ENCODE data around the gene HES5. TPM values are rescaled to one million over a fixed set of nuclear protein-coding genes. Genes with fewer than 3 reads are reported as not detected.

HES5 gene
- polyA plus RNA-seq, 3 donors from 2014 or later = not detected

GRCh38 chr1:2527556-2527860, 2.6 kb downstream of the HES5 start:
- peaks cover 0 to 3% (median 0%) of the 10 kb centered on the region in 3 donors for H3K36me3 Mint-ChIP-seq
- H3K9me3 Mint-ChIP-seq = no peaks in the 10 kb centered on the region
- peaks cover 40 to 44% of the 10 kb centered on the region in 2 donors for H3K4me1 Mint-ChIP-seq
- DNase-seq = no peak
- H3K27ac Mint-ChIP-seq = no peak overlapping the region
- H3K27me3 Mint-ChIP-seq (ENCODE audit: low read depth in 3 of 3) = peaks cover 2 to 5% (median 4%) of the 10 kb centered on the region in 3 donors
- H3K4me3 Mint-ChIP-seq = peak overlapping the region in 1 of 5 donors; percentile 54

- H3K4me3 Mint-ChIP-seq = peak overlapping the region; percentile 6 to 96 (median 54)
- peaks cover 0 to 6% (median 0%) of the 10 kb centered on the region in 3 donors for H3K36me3 Mint-ChIP-seq
- peaks cover 44 to 45% of the 10 kb centered on the region in 2 donors for H3K4me1 Mint-ChIP-seq
- peaks cover 2 to 5% (median 4%) of the 10 kb centered on the region in 3 donors for H3K27me3 Mint-ChIP-seq (ENCODE audit: low read depth in 3 of 3)
- H3K27ac Mint-ChIP-seq = peak overlapping the region in 3 of 6 donors; percentile 37 to 83 (median 76)
- H3K9me3 Mint-ChIP-seq = no peaks in the 10 kb centered on the region
- DNase-seq = no peak
Measured at GRCh38 chr1:2526824-2527555, 3.1 kb downstream of the HES5 start.

GRCh38 chr1:2525920-2526823, 3.9 kb downstream of the HES5 start, which contains the start of gene PANK4:
Gene PANK4 (minus strand): TSS chr1:2526596. CDS start chr1:2526587, 9 bp downstream.
- H3K4me3 Mint-ChIP-seq = peak within 1 kb of the TSS; percentile 92 to 99 (median 96)
- peaks cover 0 to 6% (median under 1%) of the 10 kb centered on the region in 3 donors for H3K36me3 Mint-ChIP-seq
- peaks cover under 1 to 5% (median 4%) of the 10 kb centered on the region in 3 donors for H3K27me3 Mint-ChIP-seq (ENCODE audit: low read depth in 3 of 3)
- H3K27ac Mint-ChIP-seq = peak within 1 kb of the TSS; percentile 83 to 98 (median 96)
- peak; percentile 86 to 88 (median 87) for DNase-seq
- peaks cover 44 to 45% of the 10 kb centered on the region in 2 donors for H3K4me1 Mint-ChIP-seq
- H3K9me3 Mint-ChIP-seq = no peaks in the 10 kb centered on the region

DNA sequence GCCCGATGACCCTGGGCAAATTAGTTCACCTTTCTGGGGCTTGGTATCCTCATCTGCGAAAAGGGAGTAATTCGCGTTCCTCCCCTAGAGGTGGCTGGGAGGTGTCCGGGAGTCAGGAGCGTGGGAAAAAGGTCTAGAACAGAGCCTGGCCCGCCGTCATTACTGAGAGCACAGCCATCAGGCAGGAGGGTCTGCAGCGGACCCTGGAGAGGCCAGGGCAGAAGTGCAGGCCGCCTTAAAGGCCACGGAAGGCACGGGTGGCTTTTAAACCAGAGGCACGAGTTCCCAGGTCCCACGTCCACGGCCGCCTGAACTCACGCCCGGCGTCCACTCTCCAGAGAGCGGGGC, 4.5 kb downstream of the HES5 start:
- Mint-ChIP-seq H3K27ac (peak overlapping the region in 3 of 6 donors; percentile 74 to 83 (median 79)), H3K4me1 (peaks cover 44 to 45% of the 10 kb centered on the region in 2 donors), H3K4me3 (peak overlapping the region; percentile 92 to 99 (median 96)), H3K27me3 (ENCODE audit: low read depth in 3 of 3) (peaks cover 2 to 5% (median 4%) of the 10 kb centered on the region in 3 donors), H3K36me3 (peaks cover 3 to 9% (median 7%) of the 10 kb centered on the region in 3 donors), H3K9me3 (no peaks in the 10 kb centered on the region)
- no peak for DNase-seq

DNA sequence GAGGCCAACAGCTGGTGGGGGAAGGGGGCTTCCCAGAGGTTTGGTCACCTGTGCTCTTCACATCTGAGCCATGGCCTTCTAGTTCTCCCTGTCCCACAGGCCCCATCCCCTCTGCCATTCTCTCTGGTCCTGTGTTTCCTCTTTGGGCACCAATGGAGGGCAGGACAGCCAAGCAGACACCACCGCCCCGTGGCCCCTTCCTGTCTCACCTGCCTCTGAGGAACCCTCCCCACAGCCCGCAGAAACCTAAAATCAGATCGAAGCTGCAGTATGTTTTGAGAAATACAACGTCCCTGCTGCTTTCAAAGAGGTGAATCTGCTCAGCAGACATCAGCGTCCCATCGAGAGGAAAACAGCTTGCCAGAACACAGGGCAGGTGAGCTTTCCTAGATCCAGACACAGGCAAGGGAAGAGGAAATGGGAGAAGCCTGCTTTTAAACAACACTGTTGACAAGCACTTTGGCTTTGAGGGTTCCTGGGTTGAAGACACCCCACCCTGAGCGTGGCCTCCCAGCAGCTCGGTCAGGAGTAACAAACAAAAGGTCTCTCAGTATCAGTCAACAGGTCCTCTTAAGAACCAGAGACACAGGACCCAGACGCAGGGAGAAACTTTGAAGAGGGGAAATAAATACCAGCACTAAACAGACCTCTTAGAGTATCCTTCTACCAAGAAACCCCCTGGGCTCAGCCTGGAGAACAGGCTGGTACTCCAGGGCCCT, 6.0 kb downstream of the HES5 start:
- no peak for DNase-seq
- peak overlapping the region; percentile 51 to 87 (median 82) for H3K27ac Mint-ChIP-seq
- no peaks in the 10 kb centered on the region for H3K9me3 Mint-ChIP-seq
- peaks cover 3 to 9% (median 7%) of the 10 kb centered on the region in 3 donors for H3K36me3 Mint-ChIP-seq
- H3K4me1 Mint-ChIP-seq = peaks cover 43 to 44% of the 10 kb centered on the region in 2 donors
- peak overlapping the region; percentile 72 to 97 (median 95) for H3K4me3 Mint-ChIP-seq
- H3K27me3 Mint-ChIP-seq (ENCODE audit: low read depth in 3 of 3) = peaks cover 2 to 6% (median 4%) of the 10 kb centered on the region in 3 donors

- Mint-ChIP-seq H3K4me3 (peak overlapping the region in 3 of 5 donors; percentile 45 to 92 (median 55)), H3K4me1 (peaks cover 39 to 40% of the 10 kb centered on the region in 2 donors), H3K27ac (peak overlapping the region in 1 of 6 donors; percentile 74), H3K9me3 (no peaks in the 10 kb centered on the region), H3K27me3 (ENCODE audit: low read depth in 3 of 3) (peaks cover 2 to 6% (median 4%) of the 10 kb centered on the region in 3 donors), H3K36me3 (peaks cover 3 to 9% (median 7%) of the 10 kb centered on the region in 3 donors)
- DNase-seq = no peak
Measured at GRCh38 chr1:2523191-2523890, 6.7 kb downstream of the HES5 start.

DNA sequence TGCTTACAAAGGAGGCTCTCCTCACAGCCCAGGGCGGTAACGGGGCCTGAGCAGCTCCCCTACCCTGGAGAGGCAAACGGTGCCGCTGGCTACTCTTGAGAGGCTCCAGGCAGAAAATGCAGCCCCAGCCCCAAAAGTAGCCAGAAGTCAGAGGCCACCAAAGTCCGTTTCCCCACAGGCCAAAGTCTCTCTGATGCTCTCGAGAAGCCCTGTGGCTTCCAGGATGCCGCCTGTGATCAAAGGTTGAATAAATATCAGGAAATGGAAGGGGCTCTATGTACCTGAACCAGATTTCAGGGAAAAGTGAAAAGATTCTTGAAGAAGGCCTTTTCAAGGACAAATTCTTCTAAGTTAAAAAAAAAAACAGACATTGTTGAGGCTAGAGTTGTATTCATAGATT, 7.8 kb downstream of the HES5 start:
- Mint-ChIP-seq H3K27me3 (ENCODE audit: low read depth in 3 of 3) (peaks cover 2 to 6% (median 4%) of the 10 kb centered on the region in 3 donors), H3K4me1 (peaks cover 37 to 40% of the 10 kb centered on the region in 2 donors), H3K36me3 (peaks cover 3 to 10% (median 9%) of the 10 kb centered on the region in 3 donors), H3K27ac (peak overlapping the region in 1 of 6 donors; percentile 13), H3K9me3 (no peaks in the 10 kb centered on the region), H3K4me3 (no peak overlapping the region)
- no peak for DNase-seq

- Mint-ChIP-seq H3K27me3 (ENCODE audit: low read depth in 3 of 3) (peaks cover 1 to 4% (median 2%) of the 10 kb centered on the region in 3 donors), H3K4me3 (no peak overlapping the region), H3K27ac (no peak overlapping the region), H3K36me3 (peaks cover 3 to 10% (median 9%) of the 10 kb centered on the region in 3 donors), H3K9me3 (no peaks in the 10 kb centered on the region), H3K4me1 (peaks cover 30 to 35% of the 10 kb centered on the region in 2 donors)
- no peak for DNase-seq
Measured at GRCh38 chr1:2520806-2521205, 9.3 kb downstream of the HES5 start.

GRCh38 chr1:2520206-2520605, 9.9 kb downstream of the HES5 start:
- Mint-ChIP-seq H3K4me3 (no peak overlapping the region), H3K27me3 (ENCODE audit: low read depth in 3 of 3) (peaks cover 1 to 4% (median 2%) of the 10 kb centered on the region in 3 donors), H3K4me1 (peaks cover 26 to 32% of the 10 kb centered on the region in 2 donors), H3K9me3 (no peaks in the 10 kb centered on the region), H3K36me3 (peaks cover 3 to 10% (median 9%) of the 10 kb centered on the region in 3 donors), H3K27ac (no peak overlapping the region)
- no peak for DNase-seq

DNA sequence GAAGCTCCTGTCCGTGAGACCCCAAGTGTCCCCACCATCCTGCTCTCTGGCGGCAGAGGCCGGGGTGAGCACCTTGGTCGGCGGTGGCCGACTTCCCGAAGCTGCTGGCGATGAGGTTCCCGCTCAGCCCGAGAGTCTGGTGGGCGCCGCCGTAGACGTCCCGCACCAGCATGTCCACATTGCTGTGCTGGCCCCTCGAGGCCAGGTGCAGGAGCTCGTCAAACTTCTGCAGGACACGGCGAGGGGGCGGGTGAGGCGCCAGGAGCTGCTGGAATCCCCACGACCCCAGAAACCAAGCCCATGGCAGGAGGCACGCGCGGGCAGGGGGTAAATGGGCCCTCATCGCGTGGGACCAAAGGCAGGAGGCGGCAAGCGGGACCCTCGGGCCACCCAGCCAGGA, 10.3 kb downstream of the HES5 start:
- Mint-ChIP-seq H3K27me3 (ENCODE audit: low read depth in 3 of 3) (peaks cover under 1 to 2% (median 1%) of the 10 kb centered on the region in 3 donors), H3K4me1 (peaks cover 22 to 27% of the 10 kb centered on the region in 2 donors), H3K27ac (no peak overlapping the region), H3K36me3 (peaks cover 3 to 10% (median 9%) of the 10 kb centered on the region in 3 donors), H3K4me3 (no peak overlapping the region), H3K9me3 (no peaks in the 10 kb centered on the region)
- no peak for DNase-seq

DNA sequence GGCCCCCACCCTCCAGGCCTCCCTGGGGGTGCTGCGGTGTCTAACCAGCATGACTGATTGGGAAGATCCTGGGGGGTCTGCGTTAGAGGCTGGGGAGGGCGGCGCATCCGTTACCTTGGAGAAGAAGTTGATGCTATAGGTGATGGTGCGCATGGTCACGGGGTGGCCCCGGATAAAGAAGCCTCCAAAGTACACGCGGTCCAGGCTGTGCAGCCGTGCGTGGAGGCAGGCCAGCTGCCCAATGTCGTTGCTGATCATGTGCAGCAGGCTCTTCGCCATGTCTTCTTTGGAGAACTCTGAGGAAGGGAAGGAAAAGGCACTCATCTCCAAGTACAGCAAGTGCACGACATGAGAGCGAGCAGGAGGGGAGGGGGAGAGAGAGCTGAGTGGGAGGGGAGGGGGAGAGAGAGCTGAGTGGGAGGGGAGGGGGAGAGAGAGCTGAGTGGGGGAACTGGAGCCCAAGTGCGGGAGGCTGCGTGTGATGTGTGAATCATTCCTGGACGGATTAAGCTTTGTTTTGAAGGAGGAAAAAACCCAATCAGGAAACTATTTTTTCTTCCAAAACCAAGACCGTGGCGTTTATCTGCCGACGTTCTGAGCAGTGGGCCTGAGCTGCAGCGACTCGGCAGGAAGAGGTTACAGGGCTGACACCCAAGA, 10.9 kb downstream of the HES5 start:
- Mint-ChIP-seq H3K27ac (no peak overlapping the region), H3K9me3 (no peaks in the 10 kb centered on the region)

DNA sequence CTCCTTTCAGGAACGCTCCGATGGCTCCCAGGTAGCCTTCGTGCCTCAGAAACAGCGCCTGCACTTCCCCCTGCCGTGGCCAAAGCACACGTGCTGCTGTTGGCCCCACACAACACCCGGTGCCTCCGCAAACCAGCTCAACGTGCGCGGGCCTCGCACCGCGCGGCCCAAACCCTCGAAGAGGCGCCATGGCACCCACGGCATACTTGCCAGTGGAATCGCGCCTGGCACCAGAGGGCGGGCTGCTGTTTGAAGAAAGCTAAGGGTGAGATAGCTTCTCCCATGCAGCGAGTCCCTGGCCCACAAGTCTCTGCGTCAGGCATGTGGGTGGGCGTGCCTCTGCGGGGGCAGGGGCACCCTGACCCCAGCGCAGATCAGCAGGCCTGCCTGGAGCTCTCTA, 11.5 kb downstream of the HES5 start:
- no peaks in the 10 kb centered on the region for H3K9me3 Mint-ChIP-seq
- H3K4me3 Mint-ChIP-seq = no peak overlapping the region
- DNase-seq = no peak
- peaks cover 10 to 15% of the 10 kb centered on the region in 2 donors for H3K4me1 Mint-ChIP-seq
- peaks cover 3 to 10% (median 9%) of the 10 kb centered on the region in 3 donors for H3K36me3 Mint-ChIP-seq
- H3K27me3 Mint-ChIP-seq (ENCODE audit: low read depth in 3 of 3) = peaks cover 0 to 2% (median 1%) of the 10 kb centered on the region in 3 donors
- no peak overlapping the region for H3K27ac Mint-ChIP-seq

More for the DNA sequence above, 10.9 kb downstream of the HES5 start:
- peaks cover 0 to 2% (median 1%) of the 10 kb centered on the region in 3 donors for H3K27me3 Mint-ChIP-seq (ENCODE audit: low read depth in 3 of 3)
- H3K36me3 Mint-ChIP-seq = peaks cover 3 to 10% (median 9%) of the 10 kb centered on the region in 3 donors
- no peak overlapping the region for H3K4me3 Mint-ChIP-seq
- no peak for DNase-seq
- H3K4me1 Mint-ChIP-seq = peaks cover 16 to 21% of the 10 kb centered on the region in 2 donors
